OCI-LY7 (cell line): ENCODE measurements around the gene LRRC34. TPM values are rescaled to one million over a fixed set of nuclear protein-coding genes. Genes with fewer than 3 reads are reported as not detected.

Source experiments
- BruUV-seq: library from RNA; stranded (reverse); fragments of 400-500 nt; replicated peaks from 2 replicates; lab custom pipeline; 2021; lab: Mats Ljungman, UMichigan
- CTCF ChIA-PET: fragments of 300-600 bp; sonication (Branson Sonifier 250); formaldehyde crosslinking; loops from one replicate; lab custom pipeline; 2022; ENCODE audit warnings: antibody characterized with exemption; ENCODE audit not compliant: unreplicated experiment; lab: Charles Lee
- POLR2A ChIA-PET: fragments of 300-600 bp; sonication (Branson Sonifier 250); formaldehyde crosslinking; loops from one replicate; lab custom pipeline; 2022; ENCODE audit warnings: antibody characterized with exemption; lab: Charles Lee
- DNase-seq: peaks from one replicate; pipeline ENCODE4 v3.0.0-alpha.2; 2015; ENCODE audit warnings: low spot score
- H2AFZ ChIP-seq: fragments of 200-600 bp; sonication (generic), shearing (Covaris generic); 2 replicates; pipeline ENCODE4 v1.6.1; 2014; ENCODE audit warnings: mild to moderate bottlenecking, antibody characterized with exemption, low read length, moderate library complexity
- H3K27ac ChIP-seq: fragments of 200-600 bp; sonication (generic); 2 replicates; pipeline ENCODE4 v1.5.1; 2014; ENCODE audit warnings: mixed run types, low read depth, mild to moderate bottlenecking, moderate library complexity, low read length, inconsistent platforms; ENCODE audit not compliant: poor library complexity, severe bottlenecking
- H3K36me3 ChIP-seq: fragments of 200-600 bp; sonication (generic); 2 replicates; pipeline ENCODE4 v1.6.1; 2014; ENCODE audit warnings: mild to moderate bottlenecking, antibody characterized with exemption, low read length, moderate library complexity, mixed read lengths; ENCODE audit not compliant: insufficient read depth
- H3K4me1 ChIP-seq: fragments of 200-600 bp; sonication (generic); 2 replicates; pipeline ENCODE4 v1.5.1; 2014; ENCODE audit warnings: mild to moderate bottlenecking, low read length; ENCODE audit not compliant: insufficient read depth, poor library complexity, severe bottlenecking
- H3K4me2 ChIP-seq: fragments of 200-600 bp; sonication (generic); 2 replicates; pipeline ENCODE4 v1.6.1; 2014; ENCODE audit warnings: mild to moderate bottlenecking, low read length
- H3K4me3 ChIP-seq: fragments of 200-600 bp; sonication (generic); 2 replicates; pipeline ENCODE4 v1.5.1; 2014; ENCODE audit warnings: mild to moderate bottlenecking, low read depth, low read length; ENCODE audit not compliant: poor library complexity, severe bottlenecking
- H3K79me2 ChIP-seq: fragments of 200-600 bp; sonication (generic); 2 replicates; pipeline ENCODE4 v1.6.1; 2016; ENCODE audit warnings: low read depth, mild to moderate bottlenecking, low read length, moderate library complexity, mixed read lengths; ENCODE audit not compliant: insufficient read depth
- H3K9me2 ChIP-seq: fragments of 200-600 bp; sonication (generic); 2 replicates; pipeline ENCODE4 v1.6.1; 2016; ENCODE audit warnings: mild to moderate bottlenecking, low read length, mixed read lengths; ENCODE audit not compliant: insufficient read depth
- H3K9me3 ChIP-seq: fragments of 200-600 bp; sonication (generic); 2 replicates; pipeline ENCODE4 v1.6.1; 2014; ENCODE audit warnings: mild to moderate bottlenecking, mixed run types, low read length, mixed read lengths
- H4K20me1 ChIP-seq: fragments of 200-600 bp; sonication (generic); 2 replicates; pipeline ENCODE4 v1.6.1; 2014; ENCODE audit warnings: mild to moderate bottlenecking, antibody characterized with exemption, low read length, moderate library complexity, mixed read lengths; ENCODE audit not compliant: insufficient read depth
- CTCF ChIP-seq: fragments of 200-600 bp; sonication (generic); conservative IDR thresholded peaks from 2 replicates; pipeline ENCODE4 v1.5.1; 2014; ENCODE audit warnings: mild to moderate bottlenecking, antibody characterized with exemption, low read length, moderate library complexity, mixed read lengths
- EZH2phosphoT487 ChIP-seq: fragments of 200-600 bp; sonication (generic); IDR thresholded peaks from 2 replicates; pipeline ENCODE4 v1.6.1; 2018; ENCODE audit warnings: low read depth, borderline replicate concordance, mild to moderate bottlenecking, mixed run types, antibody characterized with exemption, low read length, moderate library complexity, mixed read lengths
- intact Hi-C: fragments of 100-400 bp; cut with micrococcal nuclease; formaldehyde crosslinking; loops from one replicate; pipeline ENCODE4 v1.10.0; 2022; ENCODE audit not compliant: unreplicated experiment
- total RNA-seq, 2 experiments: library from RNA; depleted of rRNA in 1 of 2; stranded (reverse); fragments of >200 nt in 1 of 2; shearing (Covaris generic) in 1 of 2; gene quantifications; 2 replicates each; pipeline ENCODE4 v1.2.3, GENCODE V29; 2014 to 2022

Gene LRRC34
- total RNA-seq, 2 experiments from 2014 or later = 2.2 to 3.3 TPM

GRCh38 chr3:169764882-169765612 is 47.7 kb downstream of the LRRC34 start, which contains the start of gene TERC:
Gene TERC (minus strand): TSS chr3:169765060.
- no TSS peak for BruUV-seq
- CTCF ChIA-PET = no interaction called here
- Histone ChIP-seq H4K20me1 (no peaks in the 10 kb centered on the region), H3K9me3 (peaks cover 8% of the 10 kb centered on the region), H3K9me2 (no peaks in the 10 kb centered on the region), H2AFZ (peak within 1 kb of the TSS; percentile 90), H3K36me3 (no peaks in the 10 kb centered on the region; the same call in 1 of the 2 replicates), H3K4me1 (peaks cover 23% of the 10 kb centered on the region), H3K4me3 (peak within 1 kb of the TSS; percentile 70), H3K4me2 (peak within 1 kb of the TSS; percentile 85), H3K79me2 (no peaks in the 10 kb centered on the region), H3K27ac (peak within 1 kb of the TSS; percentile 28)
- peak; percentile 88 for DNase-seq
- intact Hi-C loops = loop anchor here (2.0 to 5.0 kb wide), 6 partner anchors 48 to 547 kb away; partner anchors contain the start of genes LRRC34, LRRIQ4, PHC3 and SEC62
- POLR2A ChIA-PET = interaction anchor here (0.6 kb wide), 1 partner anchor 407 kb away, joined by 3 read pairs; no protein-coding TSS in a partner anchor
- no peak for TF ChIP-seq EZH2phosphoT487
- TF ChIP-seq CTCF = no peak

- TF ChIP-seq CTCF (no peak), EZH2phosphoT487 (no peak)
- peak overlapping the region; percentile 70 for H3K4me3 ChIP-seq
- no peaks in the 10 kb centered on the region for H4K20me1 ChIP-seq
- ChIA-PET CTCF (interaction anchor here (1.0 kb wide), 1 partner anchor 294 kb away, joined by 3 read pairs; no protein-coding TSS in a partner anchor), POLR2A (interaction anchor here (0.6 to 1.0 kb wide), 9 partner anchors 9 to 644 kb away, joined by 3 to 6 read pairs (median 4); partner anchors contain the start of gene MYNN)
- TSS peak; percentile 99 for BruUV-seq
- H3K9me3 ChIP-seq = peaks cover 8% of the 10 kb centered on the region
- no peaks in the 10 kb centered on the region for H3K79me2 ChIP-seq
- H3K36me3 ChIP-seq = no peaks in the 10 kb centered on the region; the same call in 1 of the 2 replicates
- H2AFZ ChIP-seq = peak overlapping the region; percentile 90
- H3K9me2 ChIP-seq = no peaks in the 10 kb centered on the region
- peak; percentile 35 for DNase-seq
- intact Hi-C loops = loop anchor here (2.0 to 5.0 kb wide), 5 partner anchors 48 to 548 kb away; partner anchors contain the start of genes LRRC34, LRRIQ4 and SEC62
- H3K27ac ChIP-seq = peak overlapping the region; percentile 28
- H3K4me2 ChIP-seq = peak overlapping the region; percentile 85
- peaks cover 20% of the 10 kb centered on the region for H3K4me1 ChIP-seq
Observed at GRCh38 chr3:169764312-169764881, 48.3 kb downstream of the LRRC34 start.
